GM23338 (cell line): ENCODE results near the gene BRD9. TPM values are rescaled to one million over a fixed set of nuclear protein-coding genes. Genes with fewer than 3 reads are reported as not detected.

Experiments used
- ATAC-seq: fragments of 200-7000 bp; cut with Tn5 transposase; 3 replicates; pipeline ENCODE4 v1.9.1; 2020
- DNase-seq: peaks from one replicate; pipeline ENCODE4 v3.0.0-alpha.2; 2015; ENCODE audit warnings: low spot score
- H2AFZ ChIP-seq: fragments of 200-600 bp; sonication (generic); 2 replicates; pipeline ENCODE4 v1.8.0; 2016; ENCODE audit warnings: antibody characterized with exemption, mild to moderate bottlenecking, moderate library complexity
- H3F3A ChIP-seq: fragments of 200-600 bp; sonication (generic); replicated peaks from 2 replicates; pipeline ENCODE4 v1.8.0; 2017; ENCODE audit warnings: antibody characterized with exemption, mixed run types, low read depth
- H3K27ac ChIP-seq: fragments of 200-600 bp; sonication (generic); 2 replicates; pipeline ENCODE4 v1.6.1; 2016; ENCODE audit warnings: low read depth
- H3K27me3 ChIP-seq: fragments of 200-600 bp; sonication (generic); 2 replicates; pipeline ENCODE4 v1.8.0; 2016; ENCODE audit warnings: mild to moderate bottlenecking, mixed run types, moderate library complexity; ENCODE audit not compliant: insufficient read depth
- H3K36me3 ChIP-seq: fragments of 200-600 bp; sonication (generic); 2 replicates; pipeline ENCODE4 v1.8.0; 2016; ENCODE audit warnings: mild to moderate bottlenecking; ENCODE audit not compliant: insufficient read depth
- H3K4me1 ChIP-seq: fragments of 200-600 bp; sonication (generic); 2 replicates; pipeline ENCODE4 v1.8.0; 2016; ENCODE audit warnings: mild to moderate bottlenecking, moderate library complexity; ENCODE audit not compliant: insufficient read depth
- H3K4me2 ChIP-seq: fragments of 200-600 bp; sonication (generic); 2 replicates; pipeline ENCODE4 v1.7.1; 2017; ENCODE audit warnings: mixed run types
- H3K4me3 ChIP-seq: fragments of 200-600 bp; sonication (generic); 2 replicates; pipeline ENCODE4 v1.6.1; 2016; ENCODE audit warnings: mixed run types
- H3K79me2 ChIP-seq: fragments of 200-600 bp; sonication (generic); replicated peaks from 2 replicates; pipeline ENCODE4 v1.8.0; 2017; ENCODE audit warnings: mild to moderate bottlenecking; ENCODE audit not compliant: insufficient read depth
- H3K9me2 ChIP-seq: fragments of 200-600 bp; sonication (generic); 2 replicates; pipeline ENCODE4 v1.8.0; 2017; ENCODE audit not compliant: insufficient read depth
- H4K20me1 ChIP-seq: fragments of 200-600 bp; sonication (generic); replicated peaks from 2 replicates; pipeline ENCODE4 v1.8.0; 2017; ENCODE audit warnings: mild to moderate bottlenecking; ENCODE audit not compliant: insufficient read depth
- H3K27ac Mint-ChIP-seq: 2 replicates; pipeline ENCODE4 v1.8.0; 2020; ENCODE audit warnings: inconsistent platforms, mild to moderate bottlenecking, moderate library complexity, mixed read lengths
- H3K27me3 Mint-ChIP-seq: 3 replicates; pipeline ENCODE4 v1.8.0; 2022; ENCODE audit warnings: low read depth, mild to moderate bottlenecking, moderate library complexity, mixed read lengths, inconsistent platforms; ENCODE audit not compliant: insufficient read depth, poor library complexity
- H3K36me3 Mint-ChIP-seq: 3 replicates; pipeline ENCODE4 v1.8.0; 2021; ENCODE audit warnings: low read depth, mild to moderate bottlenecking, inconsistent platforms, moderate library complexity, mixed read lengths
- H3K4me1 Mint-ChIP-seq: 3 replicates; pipeline ENCODE4 v1.8.0; 2020; ENCODE audit warnings: mild to moderate bottlenecking, inconsistent platforms, mixed read lengths
- H3K4me3 Mint-ChIP-seq: 3 replicates; pipeline ENCODE4 v1.8.0; 2021; ENCODE audit warnings: moderate library complexity, mild to moderate bottlenecking, inconsistent platforms, mixed read lengths
- H3K9me3 Mint-ChIP-seq: 3 replicates; pipeline ENCODE4 v1.8.0; 2020; ENCODE audit warnings: moderate library complexity, mild to moderate bottlenecking, inconsistent platforms, mixed read lengths
- NANOG ChIP-seq: IDR thresholded peaks from 2 replicates; pipeline ENCODE4 v1.6.1; 2016; ENCODE audit warnings: antibody characterized with exemption, borderline replicate concordance
- STAT1 ChIP-seq: IDR thresholded peaks from one replicate; pipeline ENCODE4 v1.6.1; 2016; ENCODE audit warnings: antibody characterized with exemption; ENCODE audit not compliant: unreplicated experiment
- ZNF114 ChIP-seq: fragments of 250-450 bp; sonication (Bioruptor Pico); IDR thresholded peaks from 2 replicates; pipeline ENCODE4 v1.5.0; 2020; ENCODE audit warnings: mild to moderate bottlenecking, moderate library complexity
- ZNF331 ChIP-seq: fragments of 250-450 bp; sonication (Bioruptor Pico); IDR thresholded peaks from 2 replicates; pipeline ENCODE4 v1.5.0; 2020; ENCODE audit warnings: low read depth, mild to moderate bottlenecking, moderate library complexity
- polyA plus RNA-seq: library from polyadenylated mRNA; unstranded; fragments of >200 nt; fragmentation: Nextera tagmentation; extraction: Ambion mirVana; gene quantifications from 2 replicates; pipeline ENCODE4 v1.2.1, GENCODE V29; 2016
- total RNA-seq: library from RNA; depleted of rRNA; stranded (reverse); fragments of >200 nt; shearing (Covaris generic); gene quantifications from 2 replicates; pipeline ENCODE4 v1.2.3, GENCODE V29; 2014
- TF ChIP-seq, protein P1 (sequence below): fragments of 250-450 bp; sonication (Bioruptor Pico); IDR thresholded peaks from 2 replicates; pipeline ENCODE4 v1.5.0; 2020; ENCODE audit warnings: mild to moderate bottlenecking, moderate library complexity
- TF ChIP-seq, protein P2 (sequence below): IDR thresholded peaks from 2 replicates; pipeline ENCODE4 v1.6.1; 2016; ENCODE audit warnings: antibody characterized with exemption

The BRD9 gene
- total and polyA plus RNA-seq, 2 experiments from 2014 or later, result 32.9 to 54.7 TPM

DNA sequence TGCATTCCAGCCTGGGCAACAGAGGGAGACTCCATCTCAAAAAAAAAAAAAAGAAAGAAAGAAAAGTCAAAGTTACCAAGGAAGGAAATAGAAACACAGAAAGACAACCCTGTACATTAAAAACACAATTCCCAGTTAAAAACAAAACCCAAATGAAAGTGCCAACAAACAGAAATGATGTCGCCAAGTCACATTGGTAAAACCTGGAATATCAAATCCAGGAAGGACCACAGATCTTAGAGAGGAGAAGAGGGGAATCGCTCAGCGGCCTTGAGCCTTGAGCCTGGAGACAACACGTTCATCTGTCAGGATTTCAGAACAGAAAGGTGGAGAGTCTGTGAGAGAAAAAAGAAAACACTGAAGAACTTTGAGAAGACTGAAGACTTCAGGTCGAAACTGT is 40.6 kb downstream of the BRD9 start (continued):
- TF ChIP-seq, protein P1, sequence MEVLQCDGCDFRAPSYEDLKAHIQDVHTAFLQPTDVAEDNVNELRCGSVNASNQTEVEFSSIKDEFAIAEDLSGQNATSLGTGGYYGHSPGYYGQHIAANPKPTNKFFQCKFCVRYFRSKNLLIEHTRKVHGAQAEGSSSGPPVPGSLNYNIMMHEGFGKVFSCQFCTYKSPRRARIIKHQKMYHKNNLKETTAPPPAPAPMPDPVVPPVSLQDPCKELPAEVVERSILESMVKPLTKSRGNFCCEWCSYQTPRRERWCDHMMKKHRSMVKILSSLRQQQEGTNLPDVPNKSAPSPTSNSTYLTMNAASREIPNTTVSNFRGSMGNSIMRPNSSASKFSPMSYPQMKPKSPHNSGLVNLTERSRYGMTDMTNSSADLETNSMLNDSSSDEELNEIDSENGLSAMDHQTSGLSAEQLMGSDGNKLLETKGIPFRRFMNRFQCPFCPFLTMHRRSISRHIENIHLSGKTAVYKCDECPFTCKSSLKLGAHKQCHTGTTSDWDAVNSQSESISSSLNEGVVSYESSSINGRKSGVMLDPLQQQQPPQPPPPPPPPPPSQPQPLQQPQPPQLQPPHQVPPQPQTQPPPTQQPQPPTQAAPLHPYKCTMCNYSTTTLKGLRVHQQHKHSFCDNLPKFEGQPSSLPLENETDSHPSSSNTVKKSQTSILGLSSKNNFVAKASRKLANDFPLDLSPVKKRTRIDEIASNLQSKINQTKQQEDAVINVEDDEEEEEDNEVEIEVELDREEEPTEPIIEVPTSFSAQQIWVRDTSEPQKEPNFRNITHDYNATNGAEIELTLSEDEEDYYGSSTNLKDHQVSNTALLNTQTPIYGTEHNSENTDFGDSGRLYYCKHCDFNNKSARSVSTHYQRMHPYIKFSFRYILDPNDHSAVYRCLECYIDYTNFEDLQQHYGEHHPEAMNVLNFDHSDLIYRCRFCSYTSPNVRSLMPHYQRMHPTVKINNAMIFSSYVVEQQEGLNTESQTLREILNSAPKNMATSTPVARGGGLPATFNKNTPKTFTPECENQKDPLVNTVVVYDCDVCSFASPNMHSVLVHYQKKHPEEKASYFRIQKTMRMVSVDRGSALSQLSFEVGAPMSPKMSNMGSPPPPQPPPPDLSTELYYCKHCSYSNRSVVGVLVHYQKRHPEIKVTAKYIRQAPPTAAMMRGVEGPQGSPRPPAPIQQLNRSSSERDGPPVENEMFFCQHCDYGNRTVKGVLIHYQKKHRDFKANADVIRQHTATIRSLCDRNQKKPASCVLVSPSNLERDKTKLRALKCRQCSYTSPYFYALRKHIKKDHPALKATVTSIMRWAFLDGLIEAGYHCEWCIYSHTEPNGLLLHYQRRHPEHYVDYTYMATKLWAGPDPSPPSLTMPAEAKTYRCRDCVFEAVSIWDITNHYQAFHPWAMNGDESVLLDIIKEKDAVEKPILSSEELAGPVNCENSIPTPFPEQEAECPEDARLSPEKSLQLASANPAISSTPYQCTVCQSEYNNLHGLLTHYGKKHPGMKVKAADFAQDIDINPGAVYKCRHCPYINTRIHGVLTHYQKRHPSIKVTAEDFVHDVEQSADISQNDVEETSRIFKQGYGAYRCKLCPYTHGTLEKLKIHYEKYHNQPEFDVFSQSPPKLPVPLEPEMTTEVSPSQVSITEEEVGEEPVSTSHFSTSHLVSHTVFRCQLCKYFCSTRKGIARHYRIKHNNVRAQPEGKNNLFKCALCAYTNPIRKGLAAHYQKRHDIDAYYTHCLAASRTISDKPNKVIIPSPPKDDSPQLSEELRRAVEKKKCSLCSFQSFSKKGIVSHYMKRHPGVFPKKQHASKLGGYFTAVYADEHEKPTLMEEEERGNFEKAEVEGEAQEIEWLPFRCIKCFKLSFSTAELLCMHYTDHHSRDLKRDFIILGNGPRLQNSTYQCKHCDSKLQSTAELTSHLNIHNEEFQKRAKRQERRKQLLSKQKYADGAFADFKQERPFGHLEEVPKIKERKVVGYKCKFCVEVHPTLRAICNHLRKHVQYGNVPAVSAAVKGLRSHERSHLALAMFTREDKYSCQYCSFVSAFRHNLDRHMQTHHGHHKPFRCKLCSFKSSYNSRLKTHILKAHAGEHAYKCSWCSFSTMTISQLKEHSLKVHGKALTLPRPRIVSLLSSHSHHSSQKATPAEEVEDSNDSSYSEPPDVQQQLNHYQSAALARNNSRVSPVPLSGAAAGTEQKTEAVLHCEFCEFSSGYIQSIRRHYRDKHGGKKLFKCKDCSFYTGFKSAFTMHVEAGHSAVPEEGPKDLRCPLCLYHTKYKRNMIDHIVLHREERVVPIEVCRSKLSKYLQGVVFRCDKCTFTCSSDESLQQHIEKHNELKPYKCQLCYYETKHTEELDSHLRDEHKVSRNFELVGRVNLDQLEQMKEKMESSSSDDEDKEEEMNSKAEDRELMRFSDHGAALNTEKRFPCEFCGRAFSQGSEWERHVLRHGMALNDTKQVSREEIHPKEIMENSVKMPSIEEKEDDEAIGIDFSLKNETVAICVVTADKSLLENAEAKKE (CRISPR knock-in tag), result no peak
- TF ChIP-seq ZNF114 (CRISPR knock-in tag) (no peak), STAT1 (no peak)
- TF ChIP-seq, protein P2, sequence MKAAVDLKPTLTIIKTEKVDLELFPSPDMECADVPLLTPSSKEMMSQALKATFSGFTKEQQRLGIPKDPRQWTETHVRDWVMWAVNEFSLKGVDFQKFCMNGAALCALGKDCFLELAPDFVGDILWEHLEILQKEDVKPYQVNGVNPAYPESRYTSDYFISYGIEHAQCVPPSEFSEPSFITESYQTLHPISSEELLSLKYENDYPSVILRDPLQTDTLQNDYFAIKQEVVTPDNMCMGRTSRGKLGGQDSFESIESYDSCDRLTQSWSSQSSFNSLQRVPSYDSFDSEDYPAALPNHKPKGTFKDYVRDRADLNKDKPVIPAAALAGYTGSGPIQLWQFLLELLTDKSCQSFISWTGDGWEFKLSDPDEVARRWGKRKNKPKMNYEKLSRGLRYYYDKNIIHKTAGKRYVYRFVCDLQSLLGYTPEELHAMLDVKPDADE, result no peak

DNA sequence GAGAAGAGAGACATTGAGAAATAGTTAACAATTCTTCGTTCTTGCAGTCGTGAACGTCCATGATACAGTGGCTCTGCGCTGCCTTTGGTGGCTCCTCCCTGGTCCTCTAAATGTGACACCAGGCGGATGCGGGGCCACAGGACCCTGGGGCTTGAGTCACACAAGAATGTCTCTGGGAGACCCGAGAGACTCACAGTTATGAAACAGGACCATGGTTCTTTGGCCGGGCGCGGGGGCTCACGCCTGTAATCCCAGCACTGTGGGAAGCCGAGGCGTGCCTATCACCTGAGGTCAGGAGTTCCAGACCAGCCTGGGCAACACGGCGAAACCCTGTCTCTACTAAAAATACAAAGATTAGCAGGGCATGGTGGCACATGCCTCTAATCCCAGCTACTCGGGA is 41.0 kb downstream of the BRD9 start:
- ATAC-seq (no peak), DNase-seq (no peak)
- Mint-ChIP-seq H3K27ac (no peak overlapping the region), H3K27me3 (peaks cover 7% of the 10 kb centered on the region), H3K4me1 (no peaks in the 10 kb centered on the region; the same call in 2 of the 3 replicates), H3K4me3 (no peak overlapping the region), H3K9me3 (no peaks in the 10 kb centered on the region; the same call in 2 of the 3 replicates), H3K36me3 (peaks cover 4% of the 10 kb centered on the region; the same call in 1 of the 3 replicates)
- Histone ChIP-seq H2AFZ (no peak overlapping the region), H3K4me3 (no peak overlapping the region), H3K36me3 (no peaks in the 10 kb centered on the region), H4K20me1 (no peaks in the 10 kb centered on the region), H3K4me1 (no peaks in the 10 kb centered on the region), H3K27me3 (no peaks in the 10 kb centered on the region), H3K4me2 (no peak overlapping the region), H3K27ac (no peak overlapping the region), H3K9me2 (no peaks in the 10 kb centered on the region), H3K79me2 (no peaks in the 10 kb centered on the region), H3F3A (no peaks in the 10 kb centered on the region)
- TF ChIP-seq ZNF331 (CRISPR knock-in tag) (no peak), NANOG (no peak), STAT1 (no peak)
- TF ChIP-seq, protein P1 (CRISPR knock-in tag), result no peak
- TF ChIP-seq, protein P2, result no peak
